Measurements from ENCODE around the gene NTRK2.

GRCh38 chr9:84893419-84894128 lies 224.0 kb downstream of the NTRK2 start:
- no peak for TF ChIP-seq REST (IDR thresholded peaks at IDR 0.05; ENCODE audit: insufficient read depth in 1 of 2, low read depth in 2 of 2, low read length in 2 of 2)
- TF ChIP-seq TAF1 (IDR thresholded peaks at IDR 0.05; ENCODE audit: borderline replicate concordance, insufficient read depth, low read length): no peak
- TF ChIP-seq POLR2AphosphoS5 (IDR thresholded peaks at IDR 0.05; ENCODE audit: low read depth, low read length): no peak

Measured in PFSK-1 (cell line).